HepG2 (cell line): ENCODE results near the gene KIF5B. TPM values are rescaled to one million over a fixed set of nuclear protein-coding genes. Genes with fewer than 3 reads are reported as not detected.

Experiments used
- HIVEP1 ChIP-seq: sonication (generic); formaldehyde crosslinking; IDR thresholded peaks from 2 replicates; pipeline ENCODE4 v1.4.0; 2020; ENCODE audit warnings: mild to moderate bottlenecking, missing genetic modification reagents
- JARID2 ChIP-seq: sonication (generic); formaldehyde crosslinking; IDR thresholded peaks from 2 replicates; pipeline ENCODE4 v1.8.1; 2023; ENCODE audit warnings: missing genetic modification reagents, inconsistent platforms; ENCODE audit not compliant: insufficient replicate concordance
- KAT8 ChIP-seq: IDR thresholded peaks from 2 replicates; pipeline ENCODE4 v1.6.1; 2016; ENCODE audit warnings: missing genetic modification reagents, missing compliant biosample characterization
- NCOA5 ChIP-seq: sonication (generic); formaldehyde crosslinking; IDR thresholded peaks from 2 replicates; pipeline ENCODE4 v1.4.0; 2020; ENCODE audit warnings: missing genetic modification reagents
- ZFP36 ChIP-seq: fragments of 150-350 bp; IDR thresholded peaks from 2 replicates; pipeline ENCODE4 v1.6.1; 2018; ENCODE audit warnings: borderline replicate concordance, low read length, low read depth; ENCODE audit not compliant: partially characterized antibody
- ZNF431 ChIP-seq: sonication (generic); formaldehyde crosslinking; IDR thresholded peaks from 2 replicates; pipeline ENCODE4 v1.9.0; 2022; ENCODE audit warnings: missing genetic modification reagents, low read depth, mild to moderate bottlenecking, borderline replicate concordance
- ZNF441 ChIP-seq: sonication (generic); formaldehyde crosslinking; IDR thresholded peaks from 2 replicates; pipeline ENCODE4 v1.7.0; 2021; ENCODE audit warnings: missing genetic modification reagents, borderline replicate concordance
- ZNF615 ChIP-seq: sonication (generic); formaldehyde crosslinking; IDR thresholded peaks from 2 replicates; pipeline ENCODE4 v1.5.0; 2020; ENCODE audit warnings: mild to moderate bottlenecking, missing genetic modification reagents, borderline replicate concordance
- ZNF761 ChIP-seq: sonication (generic); formaldehyde crosslinking; conservative IDR thresholded peaks from 2 replicates; pipeline ENCODE4 v1.4.0; 2020; ENCODE audit warnings: mild to moderate bottlenecking, missing genetic modification reagents
- polyA plus RNA-seq, 8 experiments: library from polyadenylated mRNA; depleted of rRNA in 3 of 8; stranded (reverse) in 7 of 8; unstranded in 1 of 8; fragments of >200 nt; fragmentation: Illumina TruSeq in 4 of 8; extraction: Trizol in 4 of 8; gene quantifications; 2 replicates each; pipeline versions ENCODE4 v1.2.1 to v1.2.3, GENCODE V29; 2011 to 2016; ENCODE audit warnings: low read depth in 4 of 8, missing spikeins in 1 of 8, mixed read lengths in 1 of 8; ENCODE audit not compliant: insufficient read depth in 1 of 8
- total RNA-seq, 5 experiments: library from RNA; depleted of rRNA; stranded (reverse); fragments of >200 nt; fragmentation: Illumina TruSeq; extraction: Trizol; gene quantifications; 2 replicates each; pipeline ENCODE4 v1.2.3, GENCODE V29; 2016; ENCODE audit warnings: low read depth in 1 of 5
- TF ChIP-seq, protein P1 (sequence below): IDR thresholded peaks from 2 replicates; pipeline ENCODE4 v1.6.1; 2016
- TF ChIP-seq, protein P2 (sequence below): sonication (generic); formaldehyde crosslinking; IDR thresholded peaks from 2 replicates; pipeline ENCODE4 v1.8.0; 2022; ENCODE audit warnings: missing genetic modification reagents, low read depth, mild to moderate bottlenecking, borderline replicate concordance
- TF ChIP-seq, protein P3 (sequence below): sonication (generic); formaldehyde crosslinking; IDR thresholded peaks from 2 replicates; pipeline ENCODE4 v1.4.0; 2020; ENCODE audit warnings: mild to moderate bottlenecking, missing genetic modification reagents, borderline replicate concordance
- TF ChIP-seq, protein P4 (sequence below): sonication (generic); formaldehyde crosslinking; IDR thresholded peaks from 2 replicates; pipeline ENCODE4 v1.5.0; 2020; ENCODE audit warnings: mild to moderate bottlenecking, missing genetic modification reagents, borderline replicate concordance
- TF ChIP-seq, protein P5 (sequence below): sonication (generic); formaldehyde crosslinking; IDR thresholded peaks from 2 replicates; pipeline ENCODE4 v1.9.0; 2021; ENCODE audit warnings: missing genetic modification reagents, borderline replicate concordance

The KIF5B gene
- total and polyA plus RNA-seq, 2 of the 13 experiments (the other 11 are each of a cell fraction or from before 2014, with no cell fraction given) = 34.3 to 133 TPM

DNA sequence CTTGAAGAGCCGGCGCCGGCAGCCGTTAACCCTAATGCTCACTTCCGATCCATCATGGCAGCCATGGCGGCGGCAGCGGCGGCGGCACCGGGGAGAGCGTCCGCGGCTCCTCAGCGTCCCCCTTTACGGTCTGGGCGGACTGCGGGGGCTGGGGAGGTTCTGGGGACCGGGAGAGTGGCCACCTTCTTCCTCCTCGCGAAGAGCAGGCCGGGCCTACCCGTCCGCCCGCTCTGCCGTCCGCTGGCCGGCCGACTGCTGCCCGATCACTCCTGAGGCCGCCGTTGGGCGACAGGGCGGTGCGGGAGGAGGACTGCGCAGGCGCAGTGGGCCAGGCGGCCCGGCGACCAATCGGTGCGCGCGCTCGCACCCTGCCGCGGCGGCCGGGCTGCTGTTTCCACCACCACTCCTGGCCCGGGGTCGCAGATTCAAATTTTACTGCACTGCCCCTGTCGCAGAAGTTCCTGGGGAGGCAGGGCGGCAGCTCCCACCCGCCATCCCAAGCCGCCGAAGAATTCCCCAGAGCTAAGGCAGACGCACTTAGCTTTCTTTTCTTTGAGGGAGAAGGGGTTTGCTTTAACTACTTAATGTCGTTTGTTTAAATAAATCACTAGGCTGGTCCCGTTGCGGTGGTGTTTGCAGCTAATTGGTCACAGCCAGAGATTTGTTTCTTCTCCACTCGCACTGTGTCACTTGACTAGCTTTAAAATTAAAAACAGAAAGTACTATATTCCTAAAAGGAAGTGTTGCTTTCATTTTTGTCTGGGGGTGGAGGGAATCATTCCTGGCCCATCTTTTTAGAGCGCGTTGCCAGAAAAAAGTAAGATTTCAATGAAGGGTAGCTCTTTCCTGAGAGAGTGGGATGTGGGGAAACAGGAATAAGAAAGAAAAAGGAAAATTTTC, at the start of gene KIF5B (continued):
- TF ChIP-seq JARID2 (CRISPR knock-in tag) (no peak), KAT8 (CRISPR knock-in tag) (peak; percentile 73; the same call in 1 of the 2 replicates), NCOA5 (CRISPR knock-in tag) (no peak), HIVEP1 (CRISPR knock-in tag) (no peak), ZNF615 (no peak), ZNF431 (CRISPR knock-in tag) (0 out of 2 replicates have a peak, but pooled peaks have one; percentile 43), ZFP36 (no peak), ZNF441 (CRISPR knock-in tag) (no peak), ZNF761 (CRISPR knock-in tag) (no peak)
- TF ChIP-seq, protein P1, sequence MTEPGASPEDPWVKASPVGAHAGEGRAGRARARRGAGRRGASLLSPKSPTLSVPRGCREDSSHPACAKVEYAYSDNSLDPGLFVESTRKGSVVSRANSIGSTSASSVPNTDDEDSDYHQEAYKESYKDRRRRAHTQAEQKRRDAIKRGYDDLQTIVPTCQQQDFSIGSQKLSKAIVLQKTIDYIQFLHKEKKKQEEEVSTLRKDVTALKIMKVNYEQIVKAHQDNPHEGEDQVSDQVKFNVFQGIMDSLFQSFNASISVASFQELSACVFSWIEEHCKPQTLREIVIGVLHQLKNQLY (CRISPR knock-in tag) = no peak
- TF ChIP-seq, protein P2, sequence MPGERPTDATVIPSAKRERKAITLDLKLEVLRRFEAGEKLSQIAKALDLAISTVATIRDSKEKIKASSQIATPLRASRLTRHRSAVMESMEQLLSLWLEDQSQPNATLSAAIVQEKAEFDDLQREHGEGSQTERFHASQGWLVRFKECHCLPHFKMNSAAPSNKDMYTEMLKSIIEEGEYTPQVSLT = no peak
- TF ChIP-seq, protein P3, sequence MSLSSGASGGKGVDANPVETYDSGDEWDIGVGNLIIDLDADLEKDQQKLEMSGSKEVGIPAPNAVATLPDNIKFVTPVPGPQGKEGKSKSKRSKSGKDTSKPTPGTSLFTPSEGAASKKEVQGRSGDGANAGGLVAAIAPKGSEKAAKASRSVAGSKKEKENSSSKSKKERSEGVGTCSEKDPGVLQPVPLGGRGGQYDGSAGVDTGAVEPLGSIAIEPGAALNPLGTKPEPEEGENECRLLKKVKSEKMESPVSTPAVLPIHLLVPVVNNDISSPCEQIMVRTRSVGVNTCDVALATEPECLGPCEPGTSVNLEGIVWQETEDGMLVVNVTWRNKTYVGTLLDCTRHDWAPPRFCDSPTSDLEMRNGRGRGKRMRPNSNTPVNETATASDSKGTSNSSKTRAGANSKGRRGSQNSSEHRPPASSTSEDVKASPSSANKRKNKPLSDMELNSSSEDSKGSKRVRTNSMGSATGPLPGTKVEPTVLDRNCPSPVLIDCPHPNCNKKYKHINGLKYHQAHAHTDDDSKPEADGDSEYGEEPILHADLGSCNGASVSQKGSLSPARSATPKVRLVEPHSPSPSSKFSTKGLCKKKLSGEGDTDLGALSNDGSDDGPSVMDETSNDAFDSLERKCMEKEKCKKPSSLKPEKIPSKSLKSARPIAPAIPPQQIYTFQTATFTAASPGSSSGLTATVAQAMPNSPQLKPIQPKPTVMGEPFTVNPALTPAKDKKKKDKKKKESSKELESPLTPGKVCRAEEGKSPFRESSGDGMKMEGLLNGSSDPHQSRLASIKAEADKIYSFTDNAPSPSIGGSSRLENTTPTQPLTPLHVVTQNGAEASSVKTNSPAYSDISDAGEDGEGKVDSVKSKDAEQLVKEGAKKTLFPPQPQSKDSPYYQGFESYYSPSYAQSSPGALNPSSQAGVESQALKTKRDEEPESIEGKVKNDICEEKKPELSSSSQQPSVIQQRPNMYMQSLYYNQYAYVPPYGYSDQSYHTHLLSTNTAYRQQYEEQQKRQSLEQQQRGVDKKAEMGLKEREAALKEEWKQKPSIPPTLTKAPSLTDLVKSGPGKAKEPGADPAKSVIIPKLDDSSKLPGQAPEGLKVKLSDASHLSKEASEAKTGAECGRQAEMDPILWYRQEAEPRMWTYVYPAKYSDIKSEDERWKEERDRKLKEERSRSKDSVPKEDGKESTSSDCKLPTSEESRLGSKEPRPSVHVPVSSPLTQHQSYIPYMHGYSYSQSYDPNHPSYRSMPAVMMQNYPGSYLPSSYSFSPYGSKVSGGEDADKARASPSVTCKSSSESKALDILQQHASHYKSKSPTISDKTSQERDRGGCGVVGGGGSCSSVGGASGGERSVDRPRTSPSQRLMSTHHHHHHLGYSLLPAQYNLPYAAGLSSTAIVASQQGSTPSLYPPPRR (CRISPR knock-in tag) = peak; percentile 61
- TF ChIP-seq, protein P4, sequence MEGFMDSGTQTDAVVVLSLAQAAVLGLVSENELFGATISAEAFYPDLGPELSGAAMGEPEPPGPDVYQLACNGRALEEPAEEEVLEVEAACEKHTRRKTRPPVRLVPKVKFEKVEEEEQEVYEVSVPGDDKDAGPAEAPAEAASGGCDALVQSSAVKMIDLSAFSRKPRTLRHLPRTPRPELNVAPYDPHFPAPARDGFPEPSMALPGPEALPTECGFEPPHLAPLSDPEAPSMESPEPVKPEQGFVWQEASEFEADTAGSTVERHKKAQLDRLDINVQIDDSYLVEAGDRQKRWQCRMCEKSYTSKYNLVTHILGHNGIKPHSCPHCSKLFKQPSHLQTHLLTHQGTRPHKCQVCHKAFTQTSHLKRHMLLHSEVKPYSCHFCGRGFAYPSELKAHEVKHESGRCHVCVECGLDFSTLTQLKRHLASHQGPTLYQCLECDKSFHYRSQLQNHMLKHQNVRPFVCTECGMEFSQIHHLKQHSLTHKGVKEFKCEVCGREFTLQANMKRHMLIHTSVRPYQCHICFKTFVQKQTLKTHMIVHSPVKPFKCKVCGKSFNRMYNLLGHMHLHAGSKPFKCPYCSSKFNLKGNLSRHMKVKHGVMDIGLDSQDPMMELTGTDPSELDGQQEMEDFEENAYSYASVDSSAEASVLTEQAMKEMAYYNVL (CRISPR knock-in tag) = 0 out of 2 replicates have a peak, but pooled peaks have one; percentile 5
- TF ChIP-seq, protein P5, sequence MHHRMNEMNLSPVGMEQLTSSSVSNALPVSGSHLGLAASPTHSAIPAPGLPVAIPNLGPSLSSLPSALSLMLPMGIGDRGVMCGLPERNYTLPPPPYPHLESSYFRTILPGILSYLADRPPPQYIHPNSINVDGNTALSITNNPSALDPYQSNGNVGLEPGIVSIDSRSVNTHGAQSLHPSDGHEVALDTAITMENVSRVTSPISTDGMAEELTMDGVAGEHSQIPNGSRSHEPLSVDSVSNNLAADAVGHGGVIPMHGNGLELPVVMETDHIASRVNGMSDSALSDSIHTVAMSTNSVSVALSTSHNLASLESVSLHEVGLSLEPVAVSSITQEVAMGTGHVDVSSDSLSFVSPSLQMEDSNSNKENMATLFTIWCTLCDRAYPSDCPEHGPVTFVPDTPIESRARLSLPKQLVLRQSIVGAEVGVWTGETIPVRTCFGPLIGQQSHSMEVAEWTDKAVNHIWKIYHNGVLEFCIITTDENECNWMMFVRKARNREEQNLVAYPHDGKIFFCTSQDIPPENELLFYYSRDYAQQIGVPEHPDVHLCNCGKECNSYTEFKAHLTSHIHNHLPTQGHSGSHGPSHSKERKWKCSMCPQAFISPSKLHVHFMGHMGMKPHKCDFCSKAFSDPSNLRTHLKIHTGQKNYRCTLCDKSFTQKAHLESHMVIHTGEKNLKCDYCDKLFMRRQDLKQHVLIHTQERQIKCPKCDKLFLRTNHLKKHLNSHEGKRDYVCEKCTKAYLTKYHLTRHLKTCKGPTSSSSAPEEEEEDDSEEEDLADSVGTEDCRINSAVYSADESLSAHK (CRISPR knock-in tag) = no peak
